HG02840 (cell line): ENCODE results near the gene PNPLA6.
A peak's percentile ranks its signal among the peaks of the same experiment; 100 is the strongest.
"Not testable (repeated sequence)": the region's sequence is repeated elsewhere in the genome, so short reads cannot be mapped to it uniquely, and the experiment has no call there.

Experiments
- ATAC-seq: cut with Tn5 transposase; IDR thresholded peaks from one replicate; pipeline ENCODE4 v1.9.1; 2021; ENCODE audit warnings: mild to moderate bottlenecking, moderate library complexity, moderate number of reproducible peaks; ENCODE audit not compliant: unreplicated experiment, low FRiP score

Gene PNPLA6

DNA sequence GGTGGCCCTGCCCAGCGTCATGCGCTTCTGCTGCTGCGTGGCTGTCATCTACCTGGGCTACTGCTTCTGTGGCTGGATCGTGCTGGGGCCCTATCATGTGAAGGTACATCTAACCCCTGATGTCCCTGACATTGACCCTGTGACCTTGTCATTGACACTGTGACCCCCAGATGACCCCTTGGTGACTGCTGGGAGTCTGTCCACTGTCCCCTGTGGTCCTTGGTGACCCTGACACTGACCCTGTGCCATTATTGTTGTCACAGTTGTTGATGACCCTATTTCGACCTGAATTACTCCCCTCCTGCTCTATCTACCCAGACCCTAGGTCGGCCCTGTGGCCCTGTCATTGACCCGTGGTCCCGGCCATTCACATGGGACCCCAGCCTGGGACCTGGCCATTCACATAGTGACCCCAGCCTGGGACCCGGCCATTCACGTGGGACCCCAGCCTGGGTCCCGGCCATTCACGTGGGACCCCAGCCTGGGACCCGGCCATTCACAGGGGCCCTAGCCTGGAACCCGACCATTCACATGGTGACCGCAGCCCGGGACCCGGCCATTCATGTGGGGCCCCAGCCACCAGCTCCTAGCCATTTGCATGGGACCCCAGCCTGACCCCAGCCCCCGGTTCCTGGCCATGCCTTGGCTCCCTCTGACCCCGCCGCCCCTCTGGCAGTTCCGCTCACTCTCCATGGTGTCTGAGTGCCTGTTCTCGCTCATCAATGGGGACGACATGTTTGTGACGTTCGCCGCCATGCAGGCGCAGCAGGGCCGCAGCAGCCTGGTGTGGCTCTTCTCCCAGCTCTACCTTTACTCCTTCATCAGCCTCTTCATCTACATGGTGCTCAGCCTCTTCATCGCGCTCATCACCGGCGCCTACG, 5.7 kb upstream of the PNPLA6 start:
- no peak for ATAC-seq

GRCh38 chr19:7533281-7533885, 2.1 kb upstream of the PNPLA6 start:
- no peak for ATAC-seq

- no peak for ATAC-seq
These were observed 1.5 kb upstream of the PNPLA6 start for GRCh38 chr19:7533925-7534480.

DNA sequence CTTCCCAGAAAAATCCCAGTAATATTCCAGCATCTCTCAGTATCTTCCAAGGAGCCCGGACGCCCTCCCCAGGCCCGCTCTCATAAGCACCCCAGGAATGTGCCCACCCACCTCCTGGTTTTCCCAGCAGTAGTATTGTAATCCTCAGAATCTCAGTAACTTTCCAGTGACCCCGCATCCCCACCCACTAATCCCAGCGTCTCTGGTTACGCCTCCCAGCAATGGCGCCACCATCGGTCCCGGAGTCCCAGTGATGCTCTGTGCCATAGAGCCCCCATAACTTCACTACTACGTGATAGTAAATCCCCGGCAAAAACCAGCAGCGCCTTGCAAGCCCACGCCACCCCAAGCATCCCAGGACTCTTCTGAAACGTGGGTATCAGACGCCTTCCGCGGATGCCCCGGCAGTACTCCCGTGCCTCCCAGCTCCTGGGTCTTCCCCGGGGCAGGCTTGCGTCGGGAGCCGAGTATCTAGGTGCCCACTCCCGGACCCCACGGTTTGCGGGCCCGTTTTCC, 928 bp upstream of the PNPLA6 start:
- peak; percentile 3 for ATAC-seq

GRCh38 chr19:7535998-7536695, 630 bp downstream of the PNPLA6 start:
- ATAC-seq: no peak

DNA sequence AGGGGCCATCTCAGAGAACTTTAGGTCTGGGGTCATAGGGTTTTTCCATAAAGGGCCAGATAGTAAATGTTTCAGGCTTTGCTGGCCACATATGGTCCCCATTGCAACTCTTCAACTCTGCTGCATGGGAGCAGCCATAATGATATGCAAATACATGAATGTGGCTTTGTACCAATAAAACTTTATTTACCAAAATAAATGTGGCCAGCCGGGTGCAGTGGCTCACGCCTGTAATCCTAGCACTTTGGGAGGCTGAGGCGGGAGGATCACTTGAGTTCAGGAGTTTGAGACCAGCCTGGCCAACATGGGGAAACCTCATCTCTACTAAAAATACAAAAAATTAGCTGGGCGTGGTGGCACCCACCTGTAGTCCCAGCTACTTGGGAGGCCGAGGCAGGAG, 3.5 kb downstream of the PNPLA6 start:
- ATAC-seq: not testable (repeated sequence)

- no peak for ATAC-seq
These were observed 4.4 kb downstream of the PNPLA6 start for GRCh38 chr19:7539827-7540425.

DNA sequence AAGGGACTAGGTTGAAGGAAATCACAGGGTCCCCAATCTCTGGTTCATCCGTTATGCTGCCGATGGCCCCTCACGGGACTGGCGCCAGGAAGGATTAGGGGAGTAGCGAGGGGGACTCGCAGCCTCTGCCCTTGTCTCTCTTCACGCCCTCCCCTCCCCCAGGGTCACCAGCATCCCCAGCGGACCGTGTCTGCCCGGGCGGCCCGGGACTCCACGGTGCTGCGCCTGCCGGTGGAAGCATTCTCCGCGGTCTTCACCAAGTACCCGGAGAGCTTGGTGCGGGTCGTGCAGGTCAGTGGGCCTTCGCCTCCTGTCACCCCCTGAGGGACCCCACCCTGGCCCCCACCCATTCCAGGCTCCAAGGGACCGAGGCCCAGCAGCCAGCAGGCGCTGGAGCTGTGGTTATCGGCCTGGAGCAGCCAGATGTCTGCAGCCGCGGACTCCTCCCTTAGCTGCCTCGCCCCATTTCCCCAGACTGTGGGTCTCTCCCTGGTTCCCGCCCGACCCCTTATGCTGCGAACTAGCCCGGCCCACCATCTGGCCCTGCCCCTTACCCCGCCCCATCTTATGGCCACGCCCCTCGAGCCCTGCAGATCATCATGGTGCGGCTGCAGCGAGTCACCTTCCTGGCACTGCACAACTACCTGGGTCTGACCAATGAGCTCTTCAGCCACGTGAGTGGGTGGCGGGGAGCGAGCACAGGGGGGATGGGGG, 5.4 kb downstream of the PNPLA6 start:
- ATAC-seq: no peak

GRCh38 chr19:7541475-7541824, 5.9 kb downstream of the PNPLA6 start:
- ATAC-seq: no peak

- ATAC-seq: no peak
These were observed 6.4 kb downstream of the PNPLA6 start for GRCh38 chr19:7541828-7542443.

DNA sequence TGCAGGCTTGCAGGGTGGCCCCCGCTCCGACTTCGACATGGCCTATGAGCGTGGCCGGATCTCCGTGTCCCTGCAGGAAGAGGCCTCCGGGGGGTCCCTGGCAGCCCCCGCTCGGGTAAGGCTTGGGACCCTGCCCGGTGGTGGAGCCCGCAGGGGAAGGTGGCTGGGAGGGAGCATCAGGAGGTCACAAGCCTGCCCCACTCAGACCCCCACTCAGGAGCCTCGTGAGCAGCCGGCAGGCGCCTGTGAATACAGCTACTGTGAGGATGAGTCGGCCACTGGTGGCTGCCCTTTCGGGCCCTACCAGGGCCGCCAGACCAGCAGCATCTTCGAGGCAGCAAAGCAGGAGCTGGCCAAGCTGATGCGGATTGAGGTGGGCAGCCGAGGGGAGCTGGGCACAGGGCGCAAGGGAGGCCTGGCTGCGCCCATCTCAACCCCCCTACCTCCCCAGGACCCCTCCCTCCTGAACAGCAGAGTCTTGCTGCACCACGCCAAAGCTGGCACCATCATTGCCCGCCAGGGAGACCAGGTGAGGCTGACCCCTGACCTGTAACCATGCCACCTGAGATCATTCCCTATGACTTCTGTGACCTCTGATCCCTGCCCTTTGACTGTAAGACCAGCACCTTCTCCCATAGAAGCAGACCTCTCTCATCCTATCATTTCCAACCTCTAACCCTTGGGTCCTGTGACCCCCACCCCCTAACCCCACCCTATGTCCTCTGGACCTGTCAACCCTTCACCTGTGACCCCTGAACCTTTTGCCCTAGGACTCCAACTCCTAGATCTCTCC, 7.2 kb downstream of the PNPLA6 start:
- ATAC-seq: no peak

DNA sequence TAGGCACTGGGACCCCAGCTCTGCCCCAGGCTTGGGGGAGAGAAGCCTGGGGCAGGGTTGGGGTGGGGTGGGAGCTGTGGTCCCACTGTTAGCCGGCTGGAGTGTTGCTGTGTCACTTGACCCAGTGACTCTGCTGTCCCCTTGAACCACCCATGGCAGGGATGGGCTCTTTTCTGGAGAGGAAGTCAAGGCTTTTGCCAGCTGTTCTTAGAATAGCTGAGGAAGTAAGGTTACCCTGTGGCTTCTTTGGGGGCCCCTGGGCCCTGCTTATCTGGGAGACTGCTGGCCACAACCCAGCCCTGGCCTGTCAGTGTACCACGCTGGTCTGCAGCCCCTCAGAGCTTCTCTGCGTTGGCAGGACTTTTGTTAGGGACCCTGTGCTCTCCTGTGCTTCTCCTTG, 9.1 kb downstream of the PNPLA6 start:
- ATAC-seq: no peak

- no peak for ATAC-seq
These were observed 9.8 kb downstream of the PNPLA6 start for GRCh38 chr19:7545300-7545699.

DNA sequence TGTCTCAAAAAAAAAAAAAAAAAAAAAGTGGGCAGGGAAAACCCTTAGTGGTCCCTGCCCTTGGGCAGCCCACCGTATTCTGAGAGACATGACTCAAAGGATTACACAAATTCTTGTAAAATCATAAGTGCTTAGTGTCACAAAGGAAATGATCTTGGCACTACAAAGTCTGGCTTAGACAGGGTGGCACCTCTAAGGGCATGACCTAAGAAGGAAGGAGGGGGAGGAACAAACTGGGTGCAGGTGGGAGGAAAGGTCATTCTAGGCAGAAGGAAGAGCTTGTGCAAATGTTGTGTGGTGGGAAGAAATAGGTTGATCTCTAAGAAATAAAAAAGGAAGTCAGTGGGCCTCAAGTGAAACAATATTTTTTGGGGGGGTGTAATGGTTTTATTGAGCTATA, 10.4 kb downstream of the PNPLA6 start:
- ATAC-seq: no peak

- no peak for ATAC-seq
These were observed 11.6 kb downstream of the PNPLA6 start for GRCh38 chr19:7547159-7547558.

GRCh38 chr19:7549429-7550148, 14.1 kb downstream of the PNPLA6 start:
- ATAC-seq: no peak

DNA sequence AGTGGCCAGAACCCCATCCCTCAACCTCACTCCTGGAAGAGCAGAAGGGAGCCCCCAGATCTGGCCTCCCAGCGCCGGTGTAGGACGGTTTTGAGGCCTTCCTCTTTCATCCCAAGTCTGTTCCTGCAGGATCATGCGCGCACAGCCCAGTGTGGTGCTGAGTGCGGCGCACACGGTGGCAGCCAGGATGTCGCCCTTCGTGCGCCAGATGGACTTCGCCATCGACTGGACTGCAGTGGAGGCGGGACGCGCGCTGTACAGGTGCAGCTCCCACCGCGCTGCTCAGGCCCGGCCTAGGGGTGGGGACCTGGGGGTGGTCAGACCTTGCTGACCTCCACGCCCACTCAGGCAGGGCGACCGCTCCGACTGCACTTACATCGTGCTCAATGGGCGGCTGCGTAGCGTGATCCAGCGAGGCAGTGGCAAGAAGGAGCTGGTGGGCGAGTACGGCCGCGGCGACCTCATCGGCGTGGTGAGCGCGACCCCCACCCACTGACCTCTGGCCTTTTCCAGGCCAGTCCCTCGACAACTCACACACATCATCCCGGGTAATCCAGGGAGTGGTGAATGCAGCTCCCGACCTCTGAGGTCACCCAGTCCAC, 14.8 kb downstream of the PNPLA6 start:
- no peak for ATAC-seq
